ENCODE measurements around the gene FOXP1.

DNA sequence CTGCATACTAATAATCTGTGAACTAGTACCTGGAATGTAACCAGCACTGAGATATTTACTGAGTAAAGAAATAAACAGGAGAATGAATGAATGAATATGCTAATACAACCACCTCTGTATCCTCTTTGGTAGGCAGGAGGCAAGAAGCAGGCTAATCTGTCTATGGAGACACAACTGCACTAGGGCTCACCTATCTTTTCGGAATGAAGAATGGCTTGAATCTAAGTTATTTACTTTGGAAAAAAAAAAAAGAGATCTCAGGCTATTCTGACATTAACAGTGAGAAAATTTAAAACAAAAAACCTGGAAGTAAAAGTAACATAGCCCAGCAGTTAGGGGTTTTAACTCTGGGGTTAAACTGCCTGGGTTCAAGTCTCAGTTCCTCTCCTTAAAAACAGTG, 174.2 kb downstream of the FOXP1 start:
- TF ChIP-seq, protein P1, sequence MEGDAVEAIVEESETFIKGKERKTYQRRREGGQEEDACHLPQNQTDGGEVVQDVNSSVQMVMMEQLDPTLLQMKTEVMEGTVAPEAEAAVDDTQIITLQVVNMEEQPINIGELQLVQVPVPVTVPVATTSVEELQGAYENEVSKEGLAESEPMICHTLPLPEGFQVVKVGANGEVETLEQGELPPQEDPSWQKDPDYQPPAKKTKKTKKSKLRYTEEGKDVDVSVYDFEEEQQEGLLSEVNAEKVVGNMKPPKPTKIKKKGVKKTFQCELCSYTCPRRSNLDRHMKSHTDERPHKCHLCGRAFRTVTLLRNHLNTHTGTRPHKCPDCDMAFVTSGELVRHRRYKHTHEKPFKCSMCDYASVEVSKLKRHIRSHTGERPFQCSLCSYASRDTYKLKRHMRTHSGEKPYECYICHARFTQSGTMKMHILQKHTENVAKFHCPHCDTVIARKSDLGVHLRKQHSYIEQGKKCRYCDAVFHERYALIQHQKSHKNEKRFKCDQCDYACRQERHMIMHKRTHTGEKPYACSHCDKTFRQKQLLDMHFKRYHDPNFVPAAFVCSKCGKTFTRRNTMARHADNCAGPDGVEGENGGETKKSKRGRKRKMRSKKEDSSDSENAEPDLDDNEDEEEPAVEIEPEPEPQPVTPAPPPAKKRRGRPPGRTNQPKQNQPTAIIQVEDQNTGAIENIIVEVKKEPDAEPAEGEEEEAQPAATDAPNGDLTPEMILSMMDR (IDR thresholded peaks at IDR 0.05), result no peak
- no peak for TF ChIP-seq POLR2AphosphoS5 (IDR thresholded peaks at IDR 0.05)
- no peak for TF ChIP-seq POLR2A (IDR thresholded peaks at IDR 0.05; ENCODE audit: low read depth)
- TF ChIP-seq EP300 (IDR thresholded peaks at IDR 0.05), result no peak

Data from esophagus muscularis mucosa (tissue), 4 donors.